GM18907 (cell line): ENCODE measurements around the gene SYP.
A peak's percentile ranks its signal among the peaks of the same experiment; 100 is the strongest.

Experiments used
- ATAC-seq: cut with Tn5 transposase; IDR thresholded peaks from one replicate; pipeline ENCODE4 v1.9.1; 2021; ENCODE audit warnings: mild to moderate bottlenecking, moderate library complexity; ENCODE audit not compliant: unreplicated experiment

Gene SYP

DNA sequence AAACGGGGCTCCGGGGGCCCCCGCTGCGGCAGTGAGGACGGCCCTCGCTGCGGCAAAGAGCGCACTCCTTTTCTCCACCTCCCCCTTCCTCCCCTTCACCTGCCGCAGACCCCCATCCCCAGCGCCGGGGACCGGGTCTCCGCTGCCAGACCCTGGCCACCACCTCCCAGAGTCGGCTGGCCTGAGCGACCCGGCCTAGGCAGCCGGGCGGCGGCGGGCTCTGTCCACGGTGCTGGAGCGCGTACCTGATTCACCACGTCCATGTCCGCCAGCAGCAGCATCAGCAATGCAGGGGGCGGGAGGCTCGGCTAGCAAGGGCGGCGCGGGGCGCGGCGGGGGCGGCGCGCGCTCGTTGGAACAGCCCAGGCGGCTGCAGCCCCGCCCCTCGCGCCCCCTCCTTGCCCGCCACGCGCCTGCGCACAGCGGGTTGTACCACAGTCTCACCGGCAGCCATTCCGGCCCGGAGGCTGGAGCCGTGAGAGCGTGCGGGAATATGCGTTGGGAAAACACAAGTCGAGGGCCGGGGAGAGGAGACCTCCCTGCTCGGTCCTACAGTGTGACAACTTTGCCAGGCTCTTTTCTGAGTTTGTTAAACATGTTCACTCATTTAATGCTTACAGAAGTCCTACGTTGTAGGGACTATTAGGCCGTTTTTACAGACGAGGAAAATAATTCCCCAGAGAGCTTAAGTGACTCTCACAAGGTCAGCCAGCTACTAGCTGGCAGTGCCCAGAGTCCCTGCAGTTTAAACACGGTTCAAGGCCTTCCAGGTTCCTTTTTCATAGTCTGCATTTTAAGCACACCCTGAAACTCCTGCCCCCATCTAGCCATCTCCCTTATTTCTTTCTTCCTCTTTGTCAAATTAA is at the start of gene SYP:
Gene SYP, minus strand, starts transcription at position 288 of the 866 bp plus-strand sequence. Its CDS starts 7 bp downstream, at position 281.
- ATAC-seq = peak; percentile 87

DNA sequence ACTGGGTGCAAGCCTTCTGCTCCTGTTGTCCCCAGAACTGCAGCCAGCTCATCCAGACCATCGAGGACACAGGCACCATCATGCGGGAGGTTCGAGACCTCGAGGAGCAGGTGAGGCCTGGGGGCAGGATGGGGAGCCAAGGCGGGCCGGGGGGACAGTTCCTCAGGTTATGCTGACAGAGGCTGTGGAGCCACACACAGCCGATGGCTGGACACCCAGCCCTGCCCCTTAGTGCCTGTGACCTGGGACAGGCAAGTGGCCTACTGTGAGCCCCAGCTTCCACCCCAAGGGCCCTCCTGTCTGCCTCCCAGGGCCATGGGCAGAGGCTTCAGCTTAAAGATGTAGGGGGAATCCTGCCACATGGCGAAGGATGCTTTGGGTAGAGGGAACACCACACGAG is 49.6 kb upstream of the SYP start:
- ATAC-seq = no peak

DNA sequence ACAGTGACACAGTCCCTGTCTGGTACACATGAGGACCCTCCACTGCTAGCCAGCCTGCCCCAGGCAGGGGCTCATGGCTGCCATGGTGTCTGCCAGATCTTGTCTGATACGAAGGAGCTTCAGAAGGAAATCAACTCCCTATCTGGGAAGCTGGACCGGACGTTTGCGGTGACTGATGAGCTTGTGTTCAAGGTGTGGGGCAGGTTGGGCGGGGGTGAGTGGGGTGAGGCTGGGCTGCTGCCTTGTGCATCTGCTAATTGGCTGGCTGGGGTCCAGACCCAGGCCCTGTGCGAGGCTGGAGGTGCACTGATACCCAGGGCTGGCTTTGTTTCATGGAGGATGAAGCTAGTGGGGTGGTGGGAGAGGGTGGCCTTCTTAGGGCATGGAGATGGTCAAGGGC is 49.1 kb upstream of the SYP start:
- no peak for ATAC-seq

DNA sequence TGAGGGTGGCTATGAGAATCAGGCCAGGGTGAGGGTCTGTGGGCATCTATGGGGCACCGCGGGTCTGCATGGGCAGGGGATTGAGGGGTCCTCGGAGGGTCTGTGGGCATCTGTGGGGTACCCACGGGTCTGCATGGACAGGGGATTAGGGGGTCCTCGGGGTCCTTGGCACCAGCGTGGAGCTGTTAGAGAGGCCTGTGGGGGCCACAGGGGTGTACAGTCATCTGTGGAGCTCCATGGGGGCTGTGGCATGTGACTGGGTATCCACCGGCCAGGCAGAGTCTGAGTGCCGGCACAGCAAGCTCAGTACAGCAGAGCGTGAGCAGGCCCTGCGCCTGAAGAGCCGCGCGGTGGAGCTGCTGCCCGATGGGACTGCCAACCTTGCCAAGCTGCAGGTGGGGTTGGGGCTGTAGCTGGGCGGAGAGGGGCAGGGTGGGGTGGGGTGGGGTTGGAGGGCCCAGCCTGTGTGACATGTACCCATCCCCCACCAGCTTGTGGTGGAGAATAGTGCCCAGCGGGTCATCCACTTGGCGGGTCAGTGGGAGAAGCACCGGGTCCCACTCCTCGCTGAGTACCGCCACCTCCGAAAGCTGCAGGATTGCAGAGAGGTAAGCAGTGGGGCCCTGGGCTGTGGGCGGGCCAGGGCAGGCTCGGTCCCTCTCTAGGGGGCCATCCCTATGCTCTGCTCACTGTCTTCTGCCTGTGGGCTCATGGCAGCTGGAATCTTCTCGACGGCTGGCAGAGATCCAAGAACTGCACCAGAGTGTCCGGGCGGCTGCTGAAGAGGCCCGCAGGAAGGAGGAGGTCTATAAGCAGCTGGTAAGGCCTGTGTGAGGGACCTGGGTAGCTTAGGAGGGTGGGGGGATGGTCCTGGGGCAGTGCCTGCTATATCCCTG is 48.2 kb upstream of the SYP start:
- no peak for ATAC-seq

DNA sequence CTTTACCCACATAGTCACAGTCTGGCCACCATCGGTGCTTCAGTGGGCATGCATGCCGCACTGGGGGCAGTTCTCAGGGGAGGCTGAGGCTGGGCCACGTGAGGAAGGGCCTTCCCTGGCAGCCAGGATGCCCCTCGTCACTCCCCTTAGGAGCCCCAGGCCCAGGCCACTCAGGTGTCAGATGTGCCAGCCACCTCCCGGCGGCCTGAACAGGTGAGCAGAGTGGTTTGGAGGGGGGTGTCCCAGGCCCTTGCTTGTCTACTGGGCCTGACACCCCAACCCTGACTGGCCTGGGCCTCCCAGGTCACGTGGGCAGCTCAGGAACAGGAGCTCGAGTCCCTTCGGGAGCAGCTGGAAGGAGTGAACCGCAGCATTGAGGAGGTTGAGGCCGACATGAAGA is 47.4 kb upstream of the SYP start:
- no peak for ATAC-seq

DNA sequence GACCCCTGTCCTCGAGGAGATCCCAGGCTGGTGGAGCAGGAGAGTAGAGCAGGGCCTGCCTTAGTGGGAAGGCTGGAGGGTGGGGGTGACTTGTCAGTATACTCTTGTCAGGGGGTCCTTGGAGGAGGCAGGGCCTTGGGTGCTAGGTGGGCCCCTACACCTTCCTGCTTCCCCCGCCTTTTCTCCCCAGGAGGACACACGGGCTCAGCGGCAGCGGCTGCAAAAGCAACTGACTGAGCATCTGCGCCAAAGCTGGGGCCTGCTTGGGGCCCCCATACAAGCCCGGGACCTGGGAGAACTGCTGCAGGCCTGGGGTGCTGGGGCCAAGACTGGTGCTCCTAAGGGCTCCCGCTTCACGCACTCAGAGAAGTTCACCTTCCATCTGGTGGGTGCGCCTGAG is 46.5 kb upstream of the SYP start:
- ATAC-seq = no peak

DNA sequence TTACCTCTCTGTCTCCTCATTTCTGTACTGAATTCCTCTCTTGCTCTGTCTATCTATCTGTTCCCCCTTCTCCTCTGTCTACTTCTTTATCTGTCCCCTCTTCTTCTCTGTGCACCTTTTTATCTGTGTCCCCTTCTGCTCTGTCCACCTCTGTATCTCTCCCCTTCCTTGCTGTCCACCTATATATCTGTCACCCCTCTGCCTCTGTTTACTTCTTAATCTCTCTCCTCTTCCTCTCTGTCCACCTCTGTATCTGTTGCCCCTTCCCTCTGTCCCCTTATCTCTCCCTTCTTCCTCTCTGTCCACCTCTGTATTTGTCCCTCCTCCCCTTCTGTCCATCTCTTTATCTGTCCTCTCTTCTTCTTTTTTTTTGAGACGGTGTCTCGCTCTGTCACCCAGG is 44.2 kb upstream of the SYP start:
- ATAC-seq = no peak

DNA sequence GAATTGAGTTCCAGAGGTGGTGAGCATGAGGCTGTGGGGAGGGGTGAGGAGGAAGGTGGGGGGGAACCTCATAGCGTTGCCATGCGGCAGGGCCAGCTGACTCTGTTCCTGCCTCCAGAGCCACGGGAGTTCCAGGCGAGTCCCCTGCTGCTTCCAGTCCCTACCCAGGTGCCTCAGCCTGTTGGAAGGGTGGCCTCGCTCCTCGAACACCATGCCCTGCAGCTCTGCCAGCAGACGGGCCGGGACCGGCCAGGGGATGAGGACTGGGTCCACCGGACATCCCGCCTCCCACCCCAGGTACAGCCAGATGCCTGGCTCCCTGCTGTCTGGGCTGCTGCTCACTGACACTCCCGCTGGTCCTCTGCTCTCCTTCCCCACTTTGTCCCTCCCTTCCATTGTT is 43.2 kb upstream of the SYP start:
- ATAC-seq = no peak

DNA sequence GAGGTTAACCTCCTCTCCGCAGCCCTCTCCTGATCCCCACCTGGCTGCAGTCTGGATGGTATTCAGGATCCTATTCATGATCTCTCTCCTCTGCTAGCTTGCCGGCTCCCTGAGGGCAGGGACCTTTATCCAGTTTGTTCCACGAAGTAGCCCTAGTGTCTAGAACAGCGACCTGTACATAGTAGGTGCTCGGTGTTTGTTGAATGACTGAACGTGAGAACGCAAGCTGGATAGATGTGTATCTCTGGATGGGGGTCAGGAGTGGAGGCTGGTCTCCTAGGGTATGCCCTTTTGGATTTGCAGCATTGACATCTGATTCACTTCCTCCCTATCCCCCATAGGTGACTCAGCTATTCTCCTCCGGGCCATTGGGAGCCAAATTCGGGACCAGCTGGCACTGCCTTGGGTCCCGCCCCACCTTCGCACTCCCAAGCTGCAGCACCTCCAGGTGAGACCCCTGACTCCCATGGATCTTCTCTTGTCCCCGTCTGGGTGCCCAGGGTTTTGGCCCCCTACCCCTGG is 42.6 kb upstream of the SYP start:
- ATAC-seq = no peak

DNA sequence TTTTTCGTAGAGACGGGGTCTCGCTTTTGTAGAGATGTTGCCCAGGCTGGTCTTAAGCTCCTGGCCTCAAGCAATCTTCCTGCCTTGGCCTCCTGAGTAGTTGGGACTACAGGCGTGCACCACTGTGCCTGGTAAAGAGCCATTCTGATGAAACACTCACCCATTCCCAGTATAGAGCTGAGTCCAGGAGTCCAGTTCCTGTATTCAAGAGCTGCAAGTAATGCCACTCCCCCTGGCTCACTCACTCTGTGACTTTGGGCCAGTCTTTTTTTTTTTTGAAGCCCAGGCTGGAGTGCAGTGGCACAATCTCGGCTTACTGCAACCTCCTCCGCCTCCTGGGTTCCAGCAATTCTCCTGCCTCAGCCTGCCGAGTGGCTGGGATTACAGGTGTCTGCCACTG is 38.7 kb upstream of the SYP start:
- ATAC-seq = no peak

DNA sequence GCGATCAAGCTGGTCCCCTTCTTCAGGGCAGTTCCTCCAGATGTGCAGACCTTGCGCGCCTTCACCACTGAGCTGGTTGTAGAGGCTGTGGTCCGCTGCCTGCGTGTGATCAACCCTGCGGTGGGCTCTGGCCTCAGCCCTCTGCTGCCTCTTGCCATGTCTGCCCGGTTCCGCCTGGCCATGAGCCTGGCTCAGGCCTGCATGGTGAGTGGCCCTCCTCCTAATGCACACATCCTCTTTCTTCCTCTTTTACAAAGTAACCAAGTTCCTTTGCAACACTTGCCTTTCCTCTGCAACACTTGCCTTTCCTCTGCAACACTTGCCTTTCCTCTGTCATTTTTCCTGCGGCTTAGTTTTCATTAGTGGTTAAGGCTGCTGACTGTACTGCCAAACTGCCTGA is 37.1 kb upstream of the SYP start:
- ATAC-seq = no peak

DNA sequence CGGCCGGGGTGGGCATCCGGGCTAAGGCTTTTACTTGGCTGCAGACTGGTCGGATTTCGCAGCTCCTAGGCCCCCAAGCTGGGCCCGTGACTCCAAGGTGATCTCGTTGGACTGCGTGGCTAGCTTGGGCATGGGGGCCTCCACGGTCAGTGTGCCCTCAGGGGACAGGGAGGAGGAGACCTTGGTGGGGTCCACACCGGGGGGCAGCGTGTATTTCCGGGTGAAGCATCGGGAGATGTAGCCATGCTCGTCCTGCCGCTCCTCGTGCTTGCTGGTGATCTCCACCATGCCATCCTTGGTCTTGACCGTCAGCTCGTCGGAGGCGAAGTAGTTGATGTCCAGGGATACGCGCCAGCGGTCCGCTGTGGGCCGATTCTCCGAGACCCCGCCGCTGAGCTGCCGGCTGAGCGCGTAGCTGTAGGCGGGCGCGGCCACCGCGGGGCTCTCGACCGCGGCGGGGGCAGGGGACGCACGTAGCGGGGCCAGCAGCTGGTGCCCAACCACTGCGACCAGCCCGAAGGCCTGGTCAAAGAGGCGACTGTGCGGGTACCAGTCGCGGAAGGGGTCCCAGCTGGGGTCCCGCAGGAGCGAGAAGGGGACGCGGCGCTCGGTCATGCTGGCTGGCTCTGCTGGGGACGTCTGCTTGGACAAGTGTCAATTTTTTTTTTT is 34.0 kb upstream of the SYP start:
- no peak for ATAC-seq

DNA sequence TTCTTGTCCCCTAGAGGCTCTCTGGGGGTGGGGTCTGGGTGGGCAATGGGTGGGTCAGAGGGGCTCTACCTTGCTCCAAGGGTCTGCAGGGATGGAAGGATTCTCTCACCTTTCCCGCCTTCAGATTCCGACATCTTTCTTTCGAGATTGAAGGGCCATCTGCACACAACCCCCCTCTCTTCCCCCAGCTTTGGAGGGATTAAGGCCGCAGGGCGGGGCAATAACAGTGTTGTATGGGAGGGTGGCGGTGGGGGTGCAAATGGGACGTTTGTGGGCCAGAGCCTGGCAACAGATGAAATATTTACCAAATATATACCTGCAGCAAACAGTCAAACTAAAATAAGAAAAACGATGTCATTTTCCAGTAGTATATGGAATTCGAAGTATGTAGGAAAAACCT is 33.2 kb upstream of the SYP start, which contains the start of gene CACNA1F:
Gene CACNA1F, minus strand, starts transcription at position 165 of the 400 bp plus-strand sequence. Its CDS starts 31 bp downstream, at position 134.
- ATAC-seq = no peak

DNA sequence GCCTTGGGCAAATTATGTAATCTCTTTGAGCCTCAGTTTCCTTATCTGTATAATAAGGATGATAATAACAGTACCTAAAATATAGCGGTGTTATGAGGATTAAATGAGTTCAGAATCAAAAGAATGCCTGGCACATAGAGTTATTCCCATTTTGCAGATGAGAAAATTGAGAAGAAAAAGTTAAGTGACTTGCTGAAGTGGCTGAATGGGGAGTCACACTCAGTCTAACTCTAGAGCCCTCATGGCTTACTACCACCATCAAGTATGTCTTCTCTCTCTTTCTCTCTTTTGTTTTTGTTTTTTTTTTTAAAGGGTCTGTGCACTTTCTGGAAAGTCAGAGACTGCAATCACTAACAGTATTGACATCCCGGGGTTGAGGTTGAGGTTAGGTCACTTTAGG is 32.5 kb upstream of the SYP start:
- ATAC-seq = no peak

DNA sequence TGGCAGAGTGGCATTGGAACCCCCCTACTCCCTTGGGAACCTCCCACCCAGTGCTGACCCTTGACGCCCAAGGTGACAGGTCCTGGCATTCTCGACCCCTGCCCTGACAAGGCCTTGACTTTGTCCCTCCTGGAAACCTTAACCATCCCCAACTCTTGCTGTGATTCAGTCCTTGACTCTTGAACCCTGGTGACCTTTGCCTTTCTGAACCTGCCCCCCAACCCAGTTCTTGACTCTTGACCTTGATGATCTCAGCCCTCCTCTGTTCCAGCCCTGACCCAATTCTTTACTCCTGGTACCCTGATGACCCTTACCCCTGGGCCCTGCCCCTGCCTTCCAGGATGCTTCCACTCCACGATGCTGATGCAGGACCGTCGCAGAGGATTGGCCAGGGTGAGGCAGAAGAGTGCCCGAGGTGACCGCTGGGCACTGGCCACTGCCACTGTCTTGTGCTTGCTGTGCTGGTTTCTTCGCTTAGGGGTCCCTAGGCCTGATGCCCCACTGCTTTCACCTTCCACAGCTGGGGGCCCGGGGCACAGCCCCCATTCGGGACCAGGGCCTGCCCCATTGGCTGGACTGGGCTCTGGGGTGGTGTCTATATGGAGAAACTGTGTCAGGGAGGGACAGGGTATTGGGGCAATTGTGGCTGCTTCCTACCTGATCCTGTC is 31.5 kb upstream of the SYP start:
- no peak for ATAC-seq

DNA sequence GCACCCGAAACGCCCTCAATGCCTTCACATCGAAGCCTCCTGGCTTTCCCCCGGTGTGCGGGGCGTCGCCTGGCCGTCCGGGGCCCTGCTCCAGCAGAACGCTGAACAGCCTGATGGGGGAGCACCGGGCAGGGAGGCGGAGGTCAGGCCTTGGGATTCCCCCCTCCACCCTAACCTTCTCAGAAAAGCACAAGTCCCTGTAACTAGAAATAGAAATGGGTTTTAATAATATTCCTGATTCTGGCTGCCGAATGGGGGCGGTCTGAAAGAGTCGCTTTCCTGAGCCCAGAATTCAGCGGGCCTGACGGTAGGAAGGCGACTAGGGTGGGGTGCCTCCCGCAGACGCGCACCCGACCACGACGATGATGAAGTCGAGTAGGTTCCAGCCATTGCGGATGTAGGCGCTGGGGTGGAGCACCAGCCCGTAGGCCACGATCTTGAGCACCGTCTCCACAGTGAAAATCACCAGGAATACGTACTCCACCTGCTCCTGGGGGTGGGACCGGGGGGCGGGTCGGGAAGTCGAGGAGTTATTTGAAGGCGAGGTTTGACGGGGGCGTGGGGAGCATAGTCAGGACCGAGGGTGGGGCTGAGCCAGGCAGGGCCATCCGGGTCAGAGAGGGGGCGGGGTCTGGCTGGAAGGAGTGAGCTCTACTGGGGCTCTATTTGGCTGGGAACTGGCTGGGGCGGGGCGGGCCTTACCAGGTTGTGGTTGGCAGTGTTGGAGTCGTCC is 30.7 kb upstream of the SYP start:
- peak; percentile 60 for ATAC-seq

DNA sequence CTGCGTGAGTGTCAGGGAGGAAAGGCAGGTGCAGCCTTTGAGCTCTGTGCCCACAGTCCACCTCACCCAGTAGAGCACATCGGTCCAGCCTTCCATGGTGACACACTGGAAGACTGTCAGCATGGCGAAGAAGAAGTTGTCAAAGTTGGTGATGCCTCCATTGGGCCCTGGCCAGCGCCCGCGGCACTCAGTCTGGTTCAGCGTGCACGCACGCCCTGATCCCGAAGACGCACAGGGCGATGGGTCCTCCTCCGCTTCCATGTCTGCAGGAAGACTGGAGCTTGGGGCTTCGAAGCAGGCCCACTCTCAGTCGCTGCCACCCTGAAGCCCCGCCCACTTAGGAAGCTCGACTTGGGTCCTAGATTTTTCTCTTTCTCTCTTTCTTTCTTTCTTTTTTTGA is 28.2 kb upstream of the SYP start:
- no peak for ATAC-seq

DNA sequence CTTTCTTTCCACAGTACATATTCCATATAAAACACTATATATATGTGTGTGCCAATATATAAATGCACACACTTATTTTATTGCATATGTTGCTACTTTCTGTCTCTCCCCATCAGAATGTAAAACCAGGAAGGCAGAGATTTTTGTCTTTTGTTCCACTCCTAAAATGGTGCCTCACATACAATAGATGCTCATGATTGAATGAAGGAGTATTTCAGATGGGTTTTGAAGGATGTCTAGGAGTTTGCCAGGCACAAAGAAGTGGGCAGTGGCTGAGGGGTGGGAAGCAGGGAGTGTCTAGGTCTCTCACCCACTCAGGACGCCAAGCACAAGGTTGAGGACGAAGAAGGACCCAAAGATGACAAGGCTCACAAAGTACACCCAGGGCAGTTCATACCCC is 27.7 kb upstream of the SYP start:
- ATAC-seq = no peak

DNA sequence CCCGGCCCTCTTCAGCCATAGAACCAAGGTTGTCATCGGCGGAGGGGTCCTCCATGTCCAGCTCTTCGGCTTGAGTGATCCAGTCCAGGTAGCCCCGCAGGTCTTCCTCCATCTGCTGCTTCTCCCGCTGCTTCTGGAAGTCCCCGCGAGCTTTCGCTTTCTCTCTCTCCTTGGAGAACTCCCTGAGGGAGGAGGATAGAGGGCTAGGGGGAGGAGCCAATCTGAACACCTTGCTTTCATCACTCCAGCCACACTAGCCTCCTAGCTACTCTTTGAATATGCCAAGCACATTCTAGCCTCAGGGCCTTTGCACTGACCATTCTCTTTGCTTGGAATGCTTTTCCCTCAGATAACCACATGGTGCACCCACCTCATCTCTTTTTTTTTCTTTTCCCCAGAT is 27.0 kb upstream of the SYP start:
- ATAC-seq = no peak

DNA sequence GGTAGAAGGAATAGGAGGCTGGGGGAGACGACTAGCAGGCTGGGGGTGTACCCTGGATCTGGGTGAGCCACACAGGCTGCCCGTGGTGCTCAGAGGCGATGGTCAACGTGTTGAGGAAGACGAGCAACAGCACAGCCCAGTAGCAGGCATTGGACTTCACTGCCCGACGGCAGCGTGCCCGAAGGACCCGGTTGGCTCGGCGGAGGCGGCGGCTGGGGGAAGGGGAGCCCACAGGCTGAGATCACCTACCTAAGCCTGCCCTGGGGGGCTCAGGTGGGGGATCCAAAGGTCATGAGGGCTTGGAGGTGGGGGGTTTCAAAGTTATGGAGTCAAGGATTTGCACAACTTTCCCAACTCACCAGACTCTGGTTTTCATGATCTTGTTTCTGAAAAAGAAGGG is 25.9 kb upstream of the SYP start:
- ATAC-seq = no peak
